Rectal smooth muscle tissue (tissue), 1 donor: ENCODE measurements around the gene GUF1.

Experiments
- H3K27ac ChIP-seq: one replicate; pipeline ENCODE4 v1.7.0; 2013; ENCODE audit warnings: low read depth, low read length, inconsistent platforms
- H3K27me3 ChIP-seq: one replicate; pipeline ENCODE4 v1.7.0; 2013; ENCODE audit warnings: low read length; ENCODE audit not compliant: control insufficient read depth, insufficient read depth
- H3K36me3 ChIP-seq: one replicate; pipeline ENCODE4 v1.7.0; 2013; ENCODE audit warnings: low read length; ENCODE audit not compliant: control insufficient read depth, insufficient read depth
- H3K4me1 ChIP-seq: one replicate; pipeline ENCODE4 v1.7.0; 2013; ENCODE audit warnings: low read length; ENCODE audit not compliant: control insufficient read depth, insufficient read depth
- H3K4me3 ChIP-seq: one replicate; pipeline ENCODE4 v1.7.0; 2013; ENCODE audit warnings: low read length
- H3K9ac ChIP-seq: one replicate; pipeline ENCODE4 v1.7.0; 2013; ENCODE audit warnings: low read length

Gene GUF1

GRCh38 chr4:44663539-44664263 is 14.5 kb upstream of the GUF1 start:
- Histone ChIP-seq H3K27me3 (no peaks in the 10 kb centered on the region), H3K4me1 (no peaks in the 10 kb centered on the region), H3K36me3 (no peaks in the 10 kb centered on the region), H3K4me3 (no peak overlapping the region), H3K27ac (no peak overlapping the region), H3K9ac (no peak overlapping the region)

GRCh38 chr4:44668526-44668925 is 9.7 kb upstream of the GUF1 start:
- Histone ChIP-seq H3K27me3 (no peaks in the 10 kb centered on the region), H3K9ac (no peak overlapping the region), H3K4me3 (no peak overlapping the region), H3K27ac (no peak overlapping the region), H3K36me3 (no peaks in the 10 kb centered on the region), H3K4me1 (no peaks in the 10 kb centered on the region)

- no peak overlapping the region for H3K4me3 ChIP-seq
- H3K9ac ChIP-seq = no peak overlapping the region
- no peaks in the 10 kb centered on the region for H3K4me1 ChIP-seq
- no peaks in the 10 kb centered on the region for H3K36me3 ChIP-seq
- H3K27me3 ChIP-seq = no peaks in the 10 kb centered on the region
- H3K27ac ChIP-seq = no peak overlapping the region
Observed at GRCh38 chr4:44670506-44671199, 7.6 kb upstream of the GUF1 start.

- Histone ChIP-seq H3K4me3 (no peak overlapping the region), H3K27ac (no peak overlapping the region), H3K27me3 (no peaks in the 10 kb centered on the region), H3K36me3 (no peaks in the 10 kb centered on the region), H3K4me1 (no peaks in the 10 kb centered on the region), H3K9ac (no peak overlapping the region)
Observed at GRCh38 chr4:44671636-44672035, 6.6 kb upstream of the GUF1 start.

- Histone ChIP-seq H3K36me3 (no peaks in the 10 kb centered on the region), H3K27ac (no peak overlapping the region), H3K4me3 (no peak overlapping the region), H3K4me1 (peaks cover 5% of the 10 kb centered on the region), H3K9ac (no peak overlapping the region), H3K27me3 (no peaks in the 10 kb centered on the region)
Observed at GRCh38 chr4:44674471-44674870, 3.7 kb upstream of the GUF1 start.

GRCh38 chr4:44675366-44675765 is 2.9 kb upstream of the GUF1 start:
- no peaks in the 10 kb centered on the region for H3K36me3 ChIP-seq
- H3K4me3 ChIP-seq = no peak overlapping the region
- no peak overlapping the region for H3K27ac ChIP-seq
- no peak overlapping the region for H3K9ac ChIP-seq
- H3K4me1 ChIP-seq = peaks cover 5% of the 10 kb centered on the region
- H3K27me3 ChIP-seq = no peaks in the 10 kb centered on the region

GRCh38 chr4:44679060-44679459 is 840 bp downstream of the GUF1 start:
- no peaks in the 10 kb centered on the region for H3K27me3 ChIP-seq
- peaks cover 5% of the 10 kb centered on the region for H3K4me1 ChIP-seq
- no peak overlapping the region for H3K27ac ChIP-seq
- H3K4me3 ChIP-seq = peak overlapping the region; percentile 96
- peaks cover 2% of the 10 kb centered on the region for H3K36me3 ChIP-seq
- no peak overlapping the region for H3K9ac ChIP-seq

GRCh38 chr4:44684648-44685047 is 6.4 kb downstream of the GUF1 start:
- peaks cover 8% of the 10 kb centered on the region for H3K36me3 ChIP-seq

GRCh38 chr4:44700427-44700826 is 22.2 kb downstream of the GUF1 start:
- Histone ChIP-seq H3K27ac (no peak overlapping the region), H3K9ac (no peak overlapping the region), H3K36me3 (peaks cover 7% of the 10 kb centered on the region), H3K4me1 (no peaks in the 10 kb centered on the region), H3K27me3 (no peaks in the 10 kb centered on the region), H3K4me3 (no peak overlapping the region)

More at GRCh38 chr4:44684648-44685047, 6.4 kb downstream of the GUF1 start:
- H3K9ac ChIP-seq = no peak overlapping the region
- no peak overlapping the region for H3K27ac ChIP-seq
- H3K27me3 ChIP-seq = no peaks in the 10 kb centered on the region
- H3K4me3 ChIP-seq = no peak overlapping the region
- no peaks in the 10 kb centered on the region for H3K4me1 ChIP-seq

GRCh38 chr4:44701037-44701436 is 22.8 kb downstream of the GUF1 start:
- no peak overlapping the region for H3K9ac ChIP-seq
- no peak overlapping the region for H3K4me3 ChIP-seq
- no peaks in the 10 kb centered on the region for H3K27me3 ChIP-seq
- H3K4me1 ChIP-seq = no peaks in the 10 kb centered on the region
- H3K36me3 ChIP-seq = peaks cover 7% of the 10 kb centered on the region
- no peak overlapping the region for H3K27ac ChIP-seq

GRCh38 chr4:44704673-44705072 is 26.5 kb downstream of the GUF1 start:
- H3K4me1 ChIP-seq = no peaks in the 10 kb centered on the region
- no peaks in the 10 kb centered on the region for H3K27me3 ChIP-seq
- H3K27ac ChIP-seq = no peak overlapping the region
- H3K4me3 ChIP-seq = no peak overlapping the region
- peaks cover 7% of the 10 kb centered on the region for H3K36me3 ChIP-seq
- no peak overlapping the region for H3K9ac ChIP-seq

GRCh38 chr4:44713125-44713524 is 34.9 kb downstream of the GUF1 start:
- no peak overlapping the region for H3K4me3 ChIP-seq
- H3K27ac ChIP-seq = no peak overlapping the region
- no peaks in the 10 kb centered on the region for H3K36me3 ChIP-seq

GRCh38 chr4:44716597-44716996 is 38.4 kb downstream of the GUF1 start:
- no peaks in the 10 kb centered on the region for H3K27me3 ChIP-seq
- no peak overlapping the region for H3K27ac ChIP-seq
- H3K4me1 ChIP-seq = no peaks in the 10 kb centered on the region
- no peak overlapping the region for H3K9ac ChIP-seq
- no peak overlapping the region for H3K4me3 ChIP-seq
- no peaks in the 10 kb centered on the region for H3K36me3 ChIP-seq

More at GRCh38 chr4:44713125-44713524, 34.9 kb downstream of the GUF1 start:
- no peaks in the 10 kb centered on the region for H3K27me3 ChIP-seq
- no peaks in the 10 kb centered on the region for H3K4me1 ChIP-seq
- H3K9ac ChIP-seq = no peak overlapping the region
